Stimulated activated CD4-positive, alpha-beta T cell treated with anti-CD3 and anti-CD28 coated beads, TNF-alpha, amount 100 ng/mL, for 24 hours (primary cell): ENCODE measurements around the gene PTRHD1.
A peak's percentile ranks its signal among the peaks of the same experiment; 100 is the strongest.
"Not testable (repeated sequence)": the region's sequence is repeated elsewhere in the genome, so short reads cannot be mapped to it uniquely, and the experiment has no call there.

Experiments used
- DNase-seq, 3 experiments: peaks; one replicate each; pipeline ENCODE4 v3.0.0-alpha.2; 2020; ENCODE audit warnings: low read depth in 3 of 3

The PTRHD1 gene

GRCh38 chr2:24809316-24810007 lies 16.3 kb upstream of the PTRHD1 start:
- DNase-seq, result no peak

GRCh38 chr2:24806661-24807036 lies 13.5 kb upstream of the PTRHD1 start:
- no peak for DNase-seq

GRCh38 chr2:24805811-24806660 lies 12.8 kb upstream of the PTRHD1 start:
- DNase-seq, result not testable (repeated sequence)

GRCh38 chr2:24800487-24800886 lies 7.3 kb upstream of the PTRHD1 start:
- not testable (repeated sequence) for DNase-seq

GRCh38 chr2:24797644-24798043 lies 4.5 kb upstream of the PTRHD1 start:
- no peak for DNase-seq

- DNase-seq, result no peak
Measured at GRCh38 chr2:24793761-24794435, 707 bp upstream of the PTRHD1 start.

- no peak for DNase-seq
Measured at GRCh38 chr2:24792542-24792873, 683 bp downstream of the PTRHD1 start.

- DNase-seq, result no peak
Measured at GRCh38 chr2:24791452-24791851, 1.7 kb downstream of the PTRHD1 start.

GRCh38 chr2:24788816-24789215 lies 4.4 kb downstream of the PTRHD1 start:
- DNase-seq, result no peak

GRCh38 chr2:24787532-24787931 lies 5.7 kb downstream of the PTRHD1 start:
- no peak for DNase-seq

- DNase-seq, result no peak
Measured at GRCh38 chr2:24785671-24786321, 7.4 kb downstream of the PTRHD1 start.

GRCh38 chr2:24783641-24784040 lies 9.6 kb downstream of the PTRHD1 start:
- DNase-seq, result no peak

- DNase-seq, result no peak
Measured at GRCh38 chr2:24779116-24779515, 14.1 kb downstream of the PTRHD1 start.

GRCh38 chr2:24774373-24774772 lies 18.8 kb downstream of the PTRHD1 start:
- DNase-seq, result no peak

- no peak for DNase-seq
Measured at GRCh38 chr2:24771764-24772586, 21.2 kb downstream of the PTRHD1 start.

- DNase-seq, result no peak
Measured at GRCh38 chr2:24771061-24771460, 22.1 kb downstream of the PTRHD1 start.

- DNase-seq, result no peak
Measured at GRCh38 chr2:24768601-24769000, 24.6 kb downstream of the PTRHD1 start.

- no peak for DNase-seq
Measured at GRCh38 chr2:24768013-24768412, 25.2 kb downstream of the PTRHD1 start.

GRCh38 chr2:24766609-24767008 lies 26.6 kb downstream of the PTRHD1 start:
- DNase-seq, result peak in 1 of 3 experiments; percentile 5

GRCh38 chr2:24763843-24764242 lies 29.3 kb downstream of the PTRHD1 start:
- DNase-seq, result no peak

- DNase-seq, result no peak
Measured at GRCh38 chr2:24762518-24762917, 30.7 kb downstream of the PTRHD1 start.
